Activated gamma-delta T cell treated with Interleukin-2 at 50 U/mL for 16 hours (primary cell): ENCODE data around the gene FAM89B.
"Not testable (repeated sequence)": the region's sequence is repeated elsewhere in the genome, so short reads cannot be mapped to it uniquely, and the experiment has no call there.

Source experiments
- DNase-seq: peaks from one replicate; pipeline ENCODE4 v3.0.0-alpha.2; 2020

FAM89B gene

GRCh38 chr11:65558002-65558929 lies 14.1 kb upstream of the FAM89B start, which contains the start of gene LTBP3:
TSS of gene LTBP3 (minus strand) at chr11:65558359. CDS start at chr11:65557959, 400 bp downstream.
- peak; percentile 39 for DNase-seq

GRCh38 chr11:65558930-65559509 lies 13.3 kb upstream of the FAM89B start:
- DNase-seq = no peak

- no peak for DNase-seq
Measured at GRCh38 chr11:65559535-65559934, 12.8 kb upstream of the FAM89B start.

GRCh38 chr11:65559951-65560537 lies 12.3 kb upstream of the FAM89B start:
- no peak for DNase-seq

DNA sequence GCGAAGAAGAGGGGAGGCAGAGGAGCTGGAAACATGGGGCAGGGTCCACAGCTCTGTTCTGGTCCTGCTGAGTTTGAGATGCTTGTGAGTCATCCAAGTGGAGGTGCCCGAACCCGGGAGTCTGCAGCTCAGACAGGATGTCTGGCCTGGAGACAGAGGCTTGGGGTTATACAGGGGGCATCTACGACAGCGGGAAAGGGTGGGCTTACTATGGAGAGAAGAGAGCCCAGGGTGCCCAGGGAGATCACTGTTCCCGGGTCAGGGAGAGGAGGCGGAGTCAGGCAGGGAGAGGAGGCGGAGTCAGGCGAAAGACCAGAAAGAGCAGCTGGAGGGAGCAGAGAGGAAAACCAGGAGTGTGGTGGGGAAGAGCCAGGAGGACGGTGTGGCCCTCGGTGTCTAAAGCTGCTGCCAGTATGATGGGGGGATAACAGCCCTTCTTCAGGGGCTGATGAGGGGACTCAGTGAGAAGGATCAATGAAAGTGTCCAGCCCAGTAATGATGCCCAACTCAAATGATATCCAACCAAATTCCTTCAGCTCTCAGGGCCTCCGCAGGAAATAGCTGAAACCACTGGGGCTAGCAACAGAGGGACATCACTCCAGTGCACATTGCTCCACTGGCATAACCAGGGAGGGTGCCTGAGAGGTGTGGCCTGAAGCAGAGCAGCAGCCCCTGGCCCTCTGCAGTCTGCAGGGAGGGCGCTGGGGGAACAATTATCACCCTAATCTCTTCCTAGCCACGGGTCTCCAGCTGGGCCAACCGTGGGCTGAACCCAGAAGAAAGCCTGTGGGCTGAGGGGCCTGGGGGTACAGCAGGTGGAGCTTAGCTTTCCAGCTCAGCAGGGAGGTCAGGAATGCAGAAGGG lies 11.6 kb upstream of the FAM89B start:
- DNase-seq = no peak

DNA sequence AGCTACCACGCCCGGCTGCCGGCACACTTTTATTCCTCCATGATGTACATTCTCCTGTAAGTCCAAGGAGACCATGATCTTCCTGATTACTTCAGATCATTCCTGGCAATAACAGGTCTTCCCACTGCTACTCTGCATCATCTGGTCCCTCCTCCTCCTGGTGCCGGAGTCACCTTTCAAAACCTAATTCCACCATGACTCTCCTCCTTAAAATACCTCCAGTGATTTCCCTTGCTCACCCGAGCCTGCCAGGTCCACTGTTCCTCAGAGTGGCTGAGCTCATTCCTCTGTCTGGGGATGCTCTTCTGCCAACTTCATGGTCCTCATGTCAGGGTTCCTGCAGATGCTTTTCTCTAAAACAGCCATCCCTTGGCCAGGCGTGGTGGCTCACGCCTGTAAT lies 10.3 kb upstream of the FAM89B start:
- no peak for DNase-seq

DNA sequence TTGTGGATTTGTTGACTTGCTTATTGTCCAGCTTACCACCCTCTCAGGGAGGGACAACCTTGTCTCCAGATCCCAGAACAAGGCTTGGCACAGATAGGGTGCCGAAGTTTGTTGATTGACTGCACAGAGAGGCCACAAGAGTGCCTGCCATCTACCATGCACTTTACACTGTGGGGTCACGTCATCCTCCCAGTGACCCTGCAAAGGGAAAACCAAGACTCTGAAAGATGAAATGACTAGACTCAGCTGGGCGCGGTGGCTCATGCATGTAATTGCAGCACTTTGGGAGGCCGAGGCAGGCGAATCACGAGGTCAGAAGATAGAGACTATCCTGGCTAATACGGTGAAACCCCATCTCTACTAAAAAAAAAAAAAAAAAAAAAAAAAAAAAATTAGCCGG lies 9.6 kb upstream of the FAM89B start:
- no peak for DNase-seq

DNA sequence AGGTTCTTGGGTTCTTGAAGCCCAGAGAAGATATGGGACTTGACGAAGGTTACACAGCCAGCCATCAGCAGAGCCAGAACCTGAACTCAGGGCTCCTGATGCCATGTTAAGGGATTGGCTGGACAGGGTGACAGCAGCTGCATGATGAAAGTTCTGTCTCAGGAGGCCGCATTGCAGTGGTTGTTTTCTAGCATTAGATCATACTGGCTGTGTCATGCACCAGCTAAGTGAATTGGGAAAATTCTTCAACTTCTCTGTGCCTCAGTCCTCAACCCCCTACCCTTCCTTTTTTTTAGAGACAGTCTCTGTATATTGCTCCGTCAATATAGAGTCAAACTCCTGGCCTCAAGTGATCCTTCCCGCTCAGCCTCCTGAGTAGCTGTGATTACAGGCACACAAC lies 8.7 kb upstream of the FAM89B start:
- DNase-seq = no peak

GRCh38 chr11:65564879-65565559 lies 7.3 kb upstream of the FAM89B start:
- not testable (repeated sequence) for DNase-seq

DNA sequence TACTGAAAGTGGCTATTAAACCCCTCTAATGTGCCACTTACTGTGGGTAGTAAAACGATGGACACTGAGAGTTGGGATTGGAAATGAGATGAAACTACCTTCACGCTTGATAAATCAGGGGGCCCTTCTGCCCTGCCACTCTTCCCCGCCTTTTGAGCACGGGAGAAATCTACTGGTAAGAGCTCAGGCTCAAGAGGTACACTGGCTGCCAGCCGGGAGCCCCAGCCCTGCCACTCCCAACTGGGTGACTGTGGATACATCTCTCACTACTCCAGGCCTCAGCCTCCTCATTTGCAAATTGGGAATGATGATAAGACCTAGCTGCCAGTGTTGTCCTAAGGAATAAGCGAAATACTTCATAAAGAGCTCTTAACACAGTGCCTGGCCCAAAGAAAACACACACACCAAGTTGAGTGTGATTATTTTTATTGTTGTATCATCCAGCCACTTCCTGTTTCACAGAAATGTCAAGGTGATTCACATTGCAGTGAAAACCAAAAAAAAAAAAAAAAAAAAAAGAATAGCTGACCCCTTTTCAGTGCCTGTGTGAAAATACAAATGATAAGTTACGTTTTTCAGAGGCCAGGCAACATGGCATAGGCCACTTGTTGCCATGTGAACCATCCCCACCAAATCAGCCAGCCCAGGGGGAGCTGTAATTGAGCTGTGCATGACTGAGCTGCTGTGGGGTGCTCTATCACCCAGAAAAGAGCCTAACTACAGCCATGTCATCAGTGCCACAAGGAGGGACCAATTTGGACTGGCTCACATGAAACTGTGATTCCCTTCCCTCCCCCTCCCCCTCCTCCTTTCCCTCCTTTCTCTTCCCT lies 6.5 kb upstream of the FAM89B start:
- DNase-seq = peak; percentile 54

GRCh38 chr11:65569164-65569972 lies 3.0 kb upstream of the FAM89B start:
- no peak for DNase-seq

GRCh38 chr11:65569973-65570918 lies 2.1 kb upstream of the FAM89B start, which contains the start of gene ZNRD2:
TSS of gene ZNRD2 (plus strand) at chr11:65570477. CDS start at chr11:65570492, 15 bp downstream.
- peak; percentile 98 for DNase-seq

GRCh38 chr11:65571420-65571819 lies 918 bp upstream of the FAM89B start:
- no peak for DNase-seq

- no peak for DNase-seq
Measured at GRCh38 chr11:65571940-65572339, 398 bp upstream of the FAM89B start.

DNA sequence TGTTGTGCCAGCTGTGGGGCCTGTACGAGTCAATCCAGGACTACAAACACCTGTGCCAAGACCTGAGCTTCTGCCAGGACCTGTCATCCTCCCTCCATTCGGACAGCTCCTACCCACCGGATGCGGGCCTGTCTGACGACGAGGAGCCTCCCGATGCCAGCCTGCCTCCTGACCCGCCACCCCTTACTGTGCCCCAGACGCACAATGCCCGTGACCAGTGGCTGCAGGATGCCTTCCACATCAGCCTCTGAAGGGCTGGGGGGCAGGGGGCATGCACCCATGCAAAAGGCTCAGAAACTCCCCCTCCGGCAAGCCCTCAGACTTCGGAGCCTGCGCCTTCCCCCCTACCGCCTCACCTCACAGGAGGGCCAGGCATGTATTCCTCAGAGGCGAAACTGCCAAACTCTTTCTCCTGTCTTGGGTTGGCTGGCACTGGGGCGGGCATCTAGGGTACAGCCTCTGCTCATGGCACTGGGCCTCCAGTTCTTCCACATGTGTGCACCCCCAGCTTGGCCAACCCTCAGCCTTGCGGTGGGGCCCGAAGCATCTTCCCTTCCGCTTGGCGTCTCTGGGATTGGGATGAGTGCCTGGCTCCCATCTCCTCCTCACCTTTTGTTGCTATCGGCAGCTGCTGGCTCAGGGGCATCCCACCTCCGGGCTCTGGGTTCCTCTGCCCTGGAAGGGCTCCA lies 1.2 kb downstream of the FAM89B start:
- no peak for DNase-seq

- peak; percentile 78 for DNase-seq
Measured at GRCh38 chr11:65574109-65574810, 1.9 kb downstream of the FAM89B start.

DNA sequence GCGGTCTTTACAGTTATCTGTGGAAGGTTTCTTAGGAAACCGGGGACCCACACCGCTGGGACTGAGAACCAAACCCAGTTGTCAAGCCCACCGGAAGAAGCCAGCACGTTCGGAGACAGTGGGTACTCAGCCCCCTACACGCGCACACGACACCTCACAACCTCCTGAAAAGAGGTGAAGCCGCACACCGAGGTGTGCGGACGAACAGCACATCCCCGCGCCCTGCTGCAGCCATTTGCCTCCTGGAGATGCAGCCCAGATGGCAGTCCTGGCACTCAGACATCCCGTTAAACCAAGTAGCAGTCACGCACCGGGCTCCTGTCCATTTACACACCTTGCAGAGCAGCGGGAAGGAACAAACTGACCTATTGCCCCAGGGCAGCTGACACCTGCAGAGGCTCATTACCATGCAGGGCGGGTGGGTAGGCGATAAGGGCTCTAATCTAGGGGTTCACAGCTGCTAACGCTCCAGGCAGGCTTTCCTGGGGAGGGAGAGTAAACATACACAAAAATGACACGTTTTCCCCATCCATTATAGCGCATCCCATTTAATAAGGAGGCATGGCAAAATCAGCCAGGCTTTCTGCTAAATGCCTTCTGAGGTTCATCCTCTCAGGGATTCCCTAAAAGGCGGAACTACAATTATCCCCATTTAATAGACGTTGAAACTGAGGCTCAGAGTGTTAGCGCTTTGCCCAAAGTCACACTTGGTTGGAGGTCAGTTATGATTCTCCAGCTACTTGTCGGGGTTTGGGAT lies 2.7 kb downstream of the FAM89B start:
- peak; percentile 45 for DNase-seq
